Airway epithelial cell (primary cell): ENCODE measurements around the gene OR2A5. TPM values are rescaled to one million over a fixed set of nuclear protein-coding genes. Genes with fewer than 3 reads are reported as not detected.

Experiments
- total RNA-seq: library from RNA; depleted of rRNA; stranded (reverse); fragments of >200 nt; gene quantifications from 2 replicates; pipeline ENCODE4 v1.2.3, GENCODE V29; 2015

OR2A5 gene
- not detected in 2 replicates for total RNA-seq

DNA sequence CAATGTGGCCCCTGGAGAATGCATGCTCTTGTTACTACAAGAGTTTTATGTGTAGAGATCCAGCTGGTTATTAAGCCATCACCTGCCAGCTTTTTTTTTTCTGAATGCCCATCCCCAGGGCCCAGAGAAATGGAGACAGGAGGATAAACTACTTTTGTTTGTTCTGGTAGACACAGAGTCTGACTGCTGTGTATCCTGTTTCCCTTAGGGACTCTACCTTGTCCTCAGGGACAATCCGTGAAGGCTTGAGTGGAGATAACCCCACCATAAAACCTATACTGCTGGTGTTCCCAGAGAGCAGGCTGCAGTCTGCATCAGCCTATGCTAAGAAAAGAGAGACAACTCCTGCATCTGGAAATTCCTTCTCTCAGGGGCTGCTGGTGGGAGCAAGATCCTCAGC, at the start of gene OR2A5:
TSS of gene OR2A5 (plus strand) at position 301 of the 400 bp plus-strand sequence. CDS start 1,454 bp downstream, outside the sequence.

DNA sequence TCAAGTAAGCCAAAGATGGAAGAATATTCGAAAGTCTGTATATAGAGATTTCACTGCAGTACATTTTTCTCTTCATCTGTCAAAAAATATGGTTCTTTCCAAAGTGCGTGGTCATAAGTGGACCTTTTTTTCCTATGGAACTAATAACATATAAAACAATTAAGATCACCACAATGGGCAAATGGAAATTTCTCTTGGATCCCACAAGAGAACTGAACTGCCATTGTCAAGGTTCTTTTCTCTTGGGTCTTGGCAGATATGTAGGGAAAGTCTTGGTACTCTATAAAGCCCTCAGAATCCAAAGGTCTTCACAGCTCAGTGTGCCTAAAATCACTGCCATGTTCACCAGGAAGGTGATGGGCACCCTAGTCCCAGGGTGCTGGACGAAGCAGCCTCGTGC, 48.7 kb upstream of the OR2A5 start, which contains the start of gene OR6B1:
TSS of gene OR6B1 (plus strand) at position 301 of the 400 bp plus-strand sequence. CDS start 3,677 bp downstream, outside the sequence.

GRCh38 chr7:144069511-144069910, 20.8 kb downstream of the OR2A5 start, which contains the start of gene OR2A25:
TSS of gene OR2A25 (plus strand) at chr7:144069811. CDS start at chr7:144074220, 4,409 bp downstream.

GRCh38 chr7:144085978-144086377, 37.2 kb downstream of the OR2A5 start, which contains the start of gene OR2A12:
TSS of gene OR2A12 (plus strand) at chr7:144086278. CDS start at chr7:144095108, 8,830 bp downstream.

Other genes starting within 250 kb of the OR2A5 start
- gene TCAF1, start 146.8 kb upstream of the OR2A5 start, total RNA-seq: 29.7 and 32.7 TPM in 2 replicates
- gene OR2F2, start 113.7 kb upstream of the OR2A5 start, total RNA-seq: not detected in 2 replicates
- not detected in 2 replicates for gene OR2F1, start 94.1 kb upstream of the OR2A5 start, total RNA-seq
- not detected in 2 replicates for gene OR6B1, start 48.6 kb upstream of the OR2A5 start, total RNA-seq
- gene OR2A25, start 20.9 kb downstream of the OR2A5 start, total RNA-seq: not detected in 2 replicates
- gene OR2A12, start 37.3 kb downstream of the OR2A5 start, total RNA-seq: not detected in 2 replicates
- gene OR2A2, start 60.6 kb downstream of the OR2A5 start, total RNA-seq: not detected in 2 replicates
- gene OR2A14, start 74.2 kb downstream of the OR2A5 start, total RNA-seq: not detected in 2 replicates
- gene CTAGE4, start 134.5 kb downstream of the OR2A5 start, total RNA-seq: 1.4 and 1.5 TPM in 2 replicates
- gene ARHGEF35, start 146.9 kb downstream of the OR2A5 start, total RNA-seq: 4.0 and 7.8 TPM in 2 replicates
- not detected in 2 replicates for gene OR2A42, start 190.7 kb downstream of the OR2A5 start, total RNA-seq
- gene OR2A7, start 215.8 kb downstream of the OR2A5 start, total RNA-seq: 2.5 and 2.7 TPM in 2 replicates
- gene CTAGE8, start 220.3 kb downstream of the OR2A5 start, total RNA-seq: 0.51 and 1.1 TPM in 2 replicates